SHP77 treated with DMSO at 0.1 percent for 48 hours (cell line): Measurements from ENCODE around the gene AOX1.
A peak's percentile ranks its signal among the peaks of the same experiment; 100 is the strongest.
"Not testable (repeated sequence)": the region's sequence is repeated elsewhere in the genome, so short reads cannot be mapped to it uniquely, and the experiment has no call there.

ENCODE experiments used
- DNase-seq: peaks from one replicate; lab custom pipeline; 2025; lab: John Stamatoyannopoulos, UW

AOX1 gene

GRCh38 chr2:200702044-200702443, 116.2 kb downstream of the AOX1 start:
- no peak for DNase-seq

- no peak for DNase-seq
Observed at GRCh38 chr2:200702646-200703118, 116.9 kb downstream of the AOX1 start.

DNA sequence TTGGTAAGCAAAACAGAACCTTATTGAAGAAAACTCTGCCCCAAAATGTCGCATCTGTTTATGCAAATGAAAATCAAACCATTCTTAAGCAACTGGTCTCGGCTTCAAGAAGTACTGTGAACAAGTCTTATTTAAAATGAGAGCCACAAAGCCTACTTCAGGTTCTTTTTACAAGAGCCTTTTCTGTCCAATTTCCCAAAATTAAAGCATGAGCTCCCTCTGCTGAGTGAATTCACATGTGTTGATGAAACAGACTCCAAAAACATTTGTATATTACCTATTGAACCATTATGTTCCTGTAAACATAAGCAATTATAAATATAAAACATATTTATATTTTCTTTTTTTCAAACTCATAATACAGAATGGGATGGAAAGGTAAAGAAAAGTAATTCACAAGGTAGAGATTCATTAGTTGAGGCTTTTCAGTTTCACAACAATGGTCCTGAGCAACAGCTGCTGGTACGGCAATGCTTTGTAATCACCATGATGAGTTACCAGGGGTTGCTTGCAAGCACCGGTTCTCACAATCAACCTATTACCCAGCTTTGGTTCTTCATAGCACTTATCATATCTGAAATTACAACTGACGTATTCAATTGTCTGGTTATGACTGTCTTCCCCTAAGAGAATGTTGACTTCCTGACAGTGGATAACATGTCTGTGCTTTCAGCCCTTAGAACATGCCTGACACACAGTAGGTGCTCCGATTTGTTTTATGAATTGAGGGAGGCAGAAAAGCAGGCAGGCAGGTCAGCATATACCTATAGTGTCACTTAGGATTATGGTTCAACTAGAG, 117.5 kb downstream of the AOX1 start:
- peak; percentile 7 for DNase-seq

GRCh38 chr2:200703926-200704637, 118.3 kb downstream of the AOX1 start:
- no peak for DNase-seq

GRCh38 chr2:200705305-200706041, 119.7 kb downstream of the AOX1 start:
- DNase-seq, result no peak

DNA sequence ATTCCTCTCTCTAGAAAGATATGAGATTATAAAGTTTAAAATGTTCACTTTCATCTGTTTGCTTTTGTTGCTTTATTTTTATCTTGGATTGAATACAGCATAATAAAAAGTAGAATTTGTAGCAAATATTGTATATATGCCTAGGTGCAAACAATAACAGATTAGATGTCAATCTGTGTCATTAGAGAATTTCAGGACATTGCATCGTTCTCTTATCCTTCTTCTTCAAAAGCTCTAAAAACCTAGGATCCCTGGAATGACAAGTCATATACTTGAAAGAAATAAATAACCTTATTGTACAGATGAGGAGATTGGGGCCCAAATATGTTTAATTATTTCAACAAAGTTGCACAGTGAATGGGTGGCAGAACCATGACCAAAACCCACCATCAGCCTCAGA, 123.1 kb downstream of the AOX1 start:
- DNase-seq, result no peak

DNA sequence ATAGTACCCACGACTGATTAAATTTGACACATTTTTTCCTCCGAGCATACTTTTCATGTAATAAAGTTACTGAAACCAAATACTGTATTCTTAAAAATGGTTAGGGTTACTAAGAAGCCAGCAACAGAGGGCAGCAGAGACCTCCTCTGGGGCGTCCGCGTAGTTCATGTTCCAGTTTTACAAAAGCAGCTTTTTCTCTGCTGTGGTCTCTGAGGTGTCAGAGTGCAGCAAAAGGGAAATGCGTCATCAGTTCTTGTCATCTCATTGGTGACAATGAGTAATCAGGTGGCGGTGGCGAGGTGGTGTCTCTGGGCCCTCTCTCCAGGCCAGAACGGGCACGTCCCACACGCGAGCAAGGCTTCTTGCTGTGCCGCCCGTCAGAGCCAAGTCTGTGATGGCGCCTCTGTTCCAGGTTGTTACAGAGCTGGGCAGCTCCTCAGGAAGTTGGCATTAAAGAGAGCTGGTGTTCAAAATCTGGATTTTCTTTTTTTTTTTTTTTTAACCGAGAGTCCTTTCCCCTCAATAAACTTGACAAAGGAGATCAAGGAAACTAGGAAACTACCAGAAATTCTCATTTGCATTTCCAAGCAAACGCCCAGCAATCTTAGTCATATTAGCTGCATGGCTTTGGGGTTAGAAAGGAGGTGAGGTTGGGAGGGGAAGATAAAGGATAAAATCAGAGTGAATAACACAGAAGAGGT, 127.3 kb downstream of the AOX1 start:
- peak; percentile 97 for DNase-seq

- no peak for DNase-seq
Observed at GRCh38 chr2:200713704-200714064, 127.9 kb downstream of the AOX1 start.

GRCh38 chr2:200715014-200715413, 129.2 kb downstream of the AOX1 start:
- DNase-seq, result not testable (repeated sequence)

GRCh38 chr2:200716386-200716785, 130.6 kb downstream of the AOX1 start:
- DNase-seq, result no peak
